ENCODE results near the gene UBE4B. TPM values are rescaled to one million over a fixed set of nuclear protein-coding genes. Genes with fewer than 3 reads are reported as not detected.

Gene UBE4B
- total and polyA plus RNA-seq, 10 of the 15 experiments (the other 5 are each of a cell fraction or from before 2014, with no cell fraction given), result 2.9 to 32.6 (median 20.7) TPM

DNA sequence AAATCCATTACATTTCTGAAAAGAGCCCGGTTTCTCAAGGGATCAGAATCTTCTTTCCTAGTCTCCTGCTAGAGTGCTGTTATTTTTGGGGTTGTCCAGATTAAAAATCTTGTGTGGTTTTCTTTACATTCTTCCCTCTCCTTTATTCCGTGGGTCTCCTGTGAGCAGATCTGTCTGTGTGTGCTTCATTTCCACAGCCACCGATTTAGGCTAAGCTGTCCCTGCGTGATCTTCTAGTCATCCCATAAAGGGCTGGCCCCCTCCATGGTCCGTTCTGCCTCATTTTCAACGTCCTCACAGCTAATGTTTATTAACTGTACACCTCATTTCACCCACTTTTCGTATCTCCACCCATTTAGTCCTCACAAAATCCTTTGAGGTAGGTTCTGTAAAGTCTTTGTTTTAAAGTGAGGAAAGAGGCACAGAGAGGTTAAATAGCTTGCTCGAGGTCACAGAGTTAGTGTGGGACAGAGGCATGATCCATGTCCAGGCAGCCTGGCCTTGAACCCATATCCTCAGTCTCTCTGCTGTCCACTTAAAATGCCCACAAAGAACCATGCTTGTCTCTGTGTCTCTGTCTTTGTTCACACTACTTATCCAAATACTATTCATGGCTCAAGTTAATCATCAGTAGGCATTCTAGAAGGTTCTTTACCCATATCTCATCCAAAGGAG is 139.4 kb downstream of the UBE4B start:
- ChIA-PET POLR2A (interaction anchor here (1.2 kb wide), 1 partner anchor 49 kb away, joined by 4 read pairs; no protein-coding TSS in a partner anchor), RAD21 (ENCODE audit: unreplicated experiment) (no interaction called here), SMC1A (ENCODE audit: uncharacterized antibody, unreplicated experiment) (no interaction called here), CTCF (interaction anchor here (0.8 to 3.8 kb wide), 2 partner anchors 18 to 38 kb away, joined by 3 to 21 read pairs; partner anchors contain the start of gene KIF1B)
- Histone ChIP-seq H3K36me3 (ENCODE audit: control insufficient read depth in 2 of 2, insufficient read depth in 2 of 2, low read length in 1 of 2) (peaks cover 3 to 8% of the 10 kb centered on the region in 2 experiments), H3K9ac (ENCODE audit: control insufficient read depth, insufficient read depth, low read length) (no peak overlapping the region), H3K4me1 (ENCODE audit: control insufficient read depth, insufficient read depth, low read length) (peaks cover 31% of the 10 kb centered on the region), H3K4me3 (no peak overlapping the region), H4K20me1 (ENCODE audit: control insufficient read depth, insufficient read depth) (no peaks in the 10 kb centered on the region), H3K27me3 (replicated peaks in 1 of 2; ENCODE audit: control insufficient read depth in 2 of 2, insufficient read depth in 2 of 2, low read length in 1 of 2) (no peaks in the 10 kb centered on the region), H2AFZ (ENCODE audit: control insufficient read depth, low read depth, low read length) (no peak overlapping the region), H3K9me3 (replicated peaks; ENCODE audit: control insufficient read depth, insufficient read depth, low read length) (no peaks in the 10 kb centered on the region; the same call in 1 of the 3 replicates), H3K4me2 (ENCODE audit: control insufficient read depth, insufficient read depth) (no peak overlapping the region), H3K27ac (ENCODE audit: control insufficient read depth, insufficient read depth) (no peak overlapping the region), H3K79me2 (ENCODE audit: control insufficient read depth, insufficient read depth, low read length) (no peaks in the 10 kb centered on the region)
- WGBS (ENCODE audit: insufficient coverage, insufficient replicate concordance, low lambda C conversion rate, missing lambda C conversion rate), result 81% methylated on average over 8 of the region's 8 CpGs
- intact Hi-C loops (cut with micrococcal nuclease; ENCODE audit: unreplicated experiment), result no loop called here
- FAIRE-seq, result no peak
- DNase-seq (ENCODE audit: low read depth, low spot score), result no peak
- TF ChIP-seq TCF3 (IDR thresholded peaks at IDR 0.05; ENCODE audit: borderline replicate concordance, insufficient read depth, low read depth, low read length), result no peak
- no peak for TF ChIP-seq RBBP5 (conservative IDR thresholded peaks at IDR 0.05)
- no peak for TF ChIP-seq HDAC6 (IDR thresholded peaks at IDR 0.05; ENCODE audit: unreplicated experiment)
- no peak for TF ChIP-seq STAT1 (conservative IDR thresholded peaks at IDR 0.05)
- TF ChIP-seq PAX8 (IDR thresholded peaks at IDR 0.05), result no peak
- BruUV-seq (replicated peaks), result no TSS peak
- no peak for ATAC-seq
- in situ Hi-C loops (cut with MboI), result no loop called here

DNA sequence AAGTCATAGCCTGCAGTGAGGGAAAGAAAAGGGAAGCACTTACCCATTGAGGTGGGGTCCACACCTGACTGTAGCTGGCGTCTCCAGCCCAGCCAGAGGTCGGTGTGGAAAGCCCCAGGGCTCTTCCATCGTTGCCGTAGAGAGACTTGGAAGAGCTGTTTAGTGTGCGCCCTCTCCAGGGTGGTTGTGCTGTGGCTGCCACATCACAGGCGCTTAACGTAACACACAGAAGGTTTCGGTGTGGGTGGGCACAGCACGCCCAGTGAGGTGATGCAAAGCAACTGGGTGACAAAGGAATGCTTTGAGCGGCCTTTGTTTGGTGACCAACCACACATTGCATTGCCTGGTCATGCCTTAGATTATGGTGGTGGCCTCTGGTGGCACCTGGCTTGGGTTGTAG is 140.8 kb downstream of the UBE4B start:
- H4K20me1 ChIP-seq (ENCODE audit: control insufficient read depth, insufficient read depth), result no peaks in the 10 kb centered on the region
- 7% methylated on average over 10 of the region's 10 CpGs for WGBS (ENCODE audit: insufficient coverage, insufficient replicate concordance, low lambda C conversion rate, missing lambda C conversion rate)
- DNase-seq (ENCODE audit: low read depth, low spot score), result peak; percentile 67
- TF ChIP-seq ETV6 (conservative IDR thresholded peaks at IDR 0.05 in 1 of 2, IDR thresholded peaks at IDR 0.05 in 1 of 2; ENCODE audit: borderline replicate concordance in 1 of 2, low read depth in 1 of 2), result no peak
- TF ChIP-seq NRF1 (conservative IDR thresholded peaks at IDR 0.05; ENCODE audit: low read depth, low read length), result no peak
- peak; percentile 25; the same call in 1 of the 2 replicates for TF ChIP-seq SPI1 (IDR thresholded peaks at IDR 0.05; ENCODE audit: borderline replicate concordance, insufficient read depth, low read depth, low read length)
- TF ChIP-seq BCL11A (IDR thresholded peaks at IDR 0.05; ENCODE audit: low read depth, low read length), result 0 out of 2 replicates have a peak, but pooled peaks have one; percentile 25
- TF ChIP-seq CREB1 (IDR thresholded peaks at IDR 0.05; ENCODE audit: low read depth), result peak; percentile 58; the same call in 1 of the 2 replicates
- TF ChIP-seq BHLHE40 (IDR thresholded peaks at IDR 0.05; ENCODE audit: borderline replicate concordance in 1 of 2, low read depth in 2 of 2, low read length in 1 of 2), result peak in 1 of 2 experiments; percentile 64; a peak in 2 of 4 replicates
- TF ChIP-seq SREBF2 (IDR thresholded peaks at IDR 0.05; ENCODE audit: low read length), result no peak
- peak; percentile 55; the same call in 1 of the 2 replicates for TF ChIP-seq GATAD2B (conservative IDR thresholded peaks at IDR 0.05; ENCODE audit: low read depth)
- TF ChIP-seq, protein P1, sequence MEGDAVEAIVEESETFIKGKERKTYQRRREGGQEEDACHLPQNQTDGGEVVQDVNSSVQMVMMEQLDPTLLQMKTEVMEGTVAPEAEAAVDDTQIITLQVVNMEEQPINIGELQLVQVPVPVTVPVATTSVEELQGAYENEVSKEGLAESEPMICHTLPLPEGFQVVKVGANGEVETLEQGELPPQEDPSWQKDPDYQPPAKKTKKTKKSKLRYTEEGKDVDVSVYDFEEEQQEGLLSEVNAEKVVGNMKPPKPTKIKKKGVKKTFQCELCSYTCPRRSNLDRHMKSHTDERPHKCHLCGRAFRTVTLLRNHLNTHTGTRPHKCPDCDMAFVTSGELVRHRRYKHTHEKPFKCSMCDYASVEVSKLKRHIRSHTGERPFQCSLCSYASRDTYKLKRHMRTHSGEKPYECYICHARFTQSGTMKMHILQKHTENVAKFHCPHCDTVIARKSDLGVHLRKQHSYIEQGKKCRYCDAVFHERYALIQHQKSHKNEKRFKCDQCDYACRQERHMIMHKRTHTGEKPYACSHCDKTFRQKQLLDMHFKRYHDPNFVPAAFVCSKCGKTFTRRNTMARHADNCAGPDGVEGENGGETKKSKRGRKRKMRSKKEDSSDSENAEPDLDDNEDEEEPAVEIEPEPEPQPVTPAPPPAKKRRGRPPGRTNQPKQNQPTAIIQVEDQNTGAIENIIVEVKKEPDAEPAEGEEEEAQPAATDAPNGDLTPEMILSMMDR (IDR thresholded peaks at IDR 0.05 in 2 of 3, conservative IDR thresholded peaks at IDR 0.05 in 1 of 3; ENCODE audit: control insufficient read depth in 2 of 3, extremely low read depth in 1 of 3, insufficient read depth in 1 of 3, low read depth in 3 of 3, low read length in 3 of 3), result peak; percentile 10 to 40 (median 22); a peak in 3 of 6 replicates
- peak; percentile 44; the same call in 1 of the 2 replicates for TF ChIP-seq NR2F1 (conservative IDR thresholded peaks at IDR 0.05)

More for the DNA sequence above, 140.8 kb downstream of the UBE4B start:
- peak; percentile 70 for ATAC-seq
- peaks cover 23% of the 10 kb centered on the region for H3K4me1 ChIP-seq (ENCODE audit: control insufficient read depth, insufficient read depth, low read length)
- intact Hi-C loops (cut with micrococcal nuclease; ENCODE audit: unreplicated experiment), result no loop called here
- H3K27me3 ChIP-seq (replicated peaks in 1 of 2; ENCODE audit: control insufficient read depth in 2 of 2, insufficient read depth in 2 of 2, low read length in 1 of 2), result no peaks in the 10 kb centered on the region
- H3K9ac ChIP-seq (ENCODE audit: control insufficient read depth, insufficient read depth, low read length), result no peak overlapping the region
- POLR2A ChIA-PET, result interaction anchor here (0.5 to 0.7 kb wide), 2 partner anchors 11 to 286 kb away, joined by 3 to 4 read pairs; no protein-coding TSS in a partner anchor
- RAD21 ChIA-PET (ENCODE audit: unreplicated experiment), result no interaction called here
- H3K27ac ChIP-seq (ENCODE audit: control insufficient read depth, insufficient read depth), result 0 out of 2 replicates have a peak overlapping the region, but pooled peaks have one; percentile 36
- SMC1A ChIA-PET (ENCODE audit: uncharacterized antibody, unreplicated experiment), result interaction anchor here (1.6 kb wide), 1 partner anchor 36 kb away, joined by 5 read pairs; no protein-coding TSS in a partner anchor
- no peaks in the 10 kb centered on the region; the same call in 1 of the 3 replicates for H3K9me3 ChIP-seq (replicated peaks; ENCODE audit: control insufficient read depth, insufficient read depth, low read length)
- no peak overlapping the region for H3K4me3 ChIP-seq
- no peak overlapping the region for H3K4me2 ChIP-seq (ENCODE audit: control insufficient read depth, insufficient read depth)
- peak overlapping the region; percentile 11; the same call in 1 of the 2 replicates for H2AFZ ChIP-seq (ENCODE audit: control insufficient read depth, low read depth, low read length)
- BruUV-seq (replicated peaks), result no TSS peak
- CTCF ChIA-PET, result interaction anchor here (0.6 to 1.5 kb wide), 3 partner anchors 19 to 236 kb away, joined by 3 to 4 read pairs (median 3); no protein-coding TSS in a partner anchor
- peaks cover 0 to 5% of the 10 kb centered on the region in 2 experiments; a peak in 3 of 4 replicates for H3K36me3 ChIP-seq (ENCODE audit: control insufficient read depth in 2 of 2, insufficient read depth in 2 of 2, low read length in 1 of 2)
- no peaks in the 10 kb centered on the region for H3K79me2 ChIP-seq (ENCODE audit: control insufficient read depth, insufficient read depth, low read length)
- in situ Hi-C loops (cut with MboI), result no loop called here
- no peak for FAIRE-seq
